K562 (cell line): ENCODE measurements around the gene SOX6. TPM values are rescaled to one million over a fixed set of nuclear protein-coding genes. Genes with fewer than 3 reads are reported as not detected.

Experiments
- ATAC-seq: fragments of 200-7000 bp; cut with Tn5 transposase; 3 replicates; pipeline ENCODE4 v1.9.1; 2020; ENCODE audit warnings: moderate library complexity
- BruUV-seq: library from RNA; stranded (reverse); fragments of 400-500 nt; replicated peaks from 2 replicates; lab custom pipeline; 2021; lab: Mats Ljungman, UMichigan
- CTCF ChIA-PET: fragments of 300-600 bp; formaldehyde crosslinking; extraction: SDS; loops from one replicate; lab custom pipeline; 2021; ENCODE audit warnings: low intra/inter-chr PET ratio; lab: Yijun Ruan, JAX
- POLR2A ChIA-PET: fragments of 300-600, 350-650 bp; sonication (Branson Sonifier 250); formaldehyde crosslinking; extraction: SDS; loops from one replicate; lab custom pipeline; 2021; ENCODE audit warnings: antibody characterized with exemption, inconsistent platforms; lab: Yijun Ruan, JAX
- DNase-seq, 4 experiments: peaks; one replicate each; pipeline versions ENCODE4 v3.0.0 to v3.0.0-alpha.2; 2011 to 2018; ENCODE audit warnings: low spot score in 3 of 4, mixed read lengths in 3 of 4; ENCODE audit errors: extremely low read depth in 1 of 4
- FAIRE-seq: peaks from 2 replicates; lab custom pipeline; 2011; peaks lifted over from hg19 to GRCh38; lab: Jason Lieb, UNC
- H2AFZ ChIP-seq: 2 replicates; pipeline ENCODE4 v1.6.0; 2011; ENCODE audit warnings: low read depth, low read length, control low read depth, inconsistent platforms
- H3K27ac ChIP-seq: fragments of 200-600 bp; 3 replicates; pipeline ENCODE4 v1.8.0; 2011; ENCODE audit warnings: low read depth, mild to moderate bottlenecking, control low read depth, inconsistent platforms, low read length, moderate library complexity, mixed read lengths; ENCODE audit errors: extremely low read depth
- H3K27me3 ChIP-seq, 2 experiments: fragments of 300-600 bp in 1 of 2; 2 replicates in 1 of 2; 3 replicates in 1 of 2; pipeline versions ENCODE4 v1.6.0 to v1.8.0; 2011; ENCODE audit warnings: inconsistent platforms in 2 of 2, low read length in 2 of 2, mild to moderate bottlenecking in 1 of 2, mixed read lengths in 1 of 2, moderate library complexity in 1 of 2; ENCODE audit not compliant: control insufficient read depth in 2 of 2, insufficient read depth in 2 of 2
- H3K36me3 ChIP-seq: fragments of 300-600 bp; 3 replicates; pipeline ENCODE4 v1.8.0; 2011; ENCODE audit warnings: mild to moderate bottlenecking, low read length, inconsistent platforms; ENCODE audit not compliant: control insufficient read depth, insufficient read depth
- H3K4me1 ChIP-seq, 2 experiments: fragments of 200-600 bp in 1 of 2; replicated peaks in 1 of 2; 2 replicates in 1 of 2; 3 replicates in 1 of 2; pipeline versions ENCODE4 v1.5.1 to v1.8.0; 2011; ENCODE audit warnings: inconsistent platforms in 2 of 2, low read length in 2 of 2, mild to moderate bottlenecking in 1 of 2, mixed read lengths in 1 of 2, moderate library complexity in 1 of 2; ENCODE audit not compliant: control insufficient read depth in 2 of 2, insufficient read depth in 2 of 2
- H3K4me2 ChIP-seq: 2 replicates; pipeline ENCODE4 v1.6.1; 2011; ENCODE audit warnings: low read length, control low read depth, inconsistent platforms, mixed read lengths; ENCODE audit not compliant: insufficient read depth
- H3K4me3 ChIP-seq: fragments of 200-600 bp; sonication (generic), shearing (Covaris generic); 2 replicates; pipeline ENCODE4 v1.5.1; 2016; ENCODE audit warnings: control low read depth, inconsistent platforms
- H3K79me2 ChIP-seq: fragments of 200-600 bp; 3 replicates; pipeline ENCODE4 v1.8.0; 2011; ENCODE audit warnings: low read length, inconsistent platforms; ENCODE audit not compliant: control insufficient read depth, insufficient read depth
- H3K9ac ChIP-seq, 2 experiments: 2 replicates each; pipeline versions ENCODE4 v1.6.0 to v1.6.1; 2011; ENCODE audit warnings: low read depth in 2 of 2, low read length in 2 of 2, control low read depth in 1 of 2, inconsistent platforms in 1 of 2, mild to moderate bottlenecking in 1 of 2, mixed read lengths in 1 of 2; ENCODE audit not compliant: insufficient read depth in 1 of 2
- H3K9me1 ChIP-seq: one replicate; pipeline ENCODE4 v1.6.0; 2011; ENCODE audit warnings: inconsistent platforms, mild to moderate bottlenecking, low read length, moderate library complexity; ENCODE audit not compliant: control insufficient read depth, insufficient read depth
- H3K9me3 ChIP-seq: replicated peaks from 2 replicates; pipeline ENCODE4 v1.5.1; 2011; ENCODE audit warnings: low read depth, low read length, inconsistent platforms; ENCODE audit not compliant: control insufficient read depth, insufficient read depth
- H4K20me1 ChIP-seq: replicated peaks from 2 replicates; pipeline ENCODE4 v1.6.1; 2011; ENCODE audit warnings: low read length, inconsistent platforms, mixed read lengths; ENCODE audit not compliant: control insufficient read depth, insufficient read depth
- MBD2 ChIP-seq: sonication (generic); IDR thresholded peaks from 2 replicates; pipeline ENCODE4 v1.6.1; 2016; ENCODE audit warnings: low read depth, borderline replicate concordance
- MTA1 ChIP-seq: fragments of 450-650 bp; IDR thresholded peaks from 2 replicates; pipeline ENCODE4 v1.6.1; 2017; ENCODE audit warnings: borderline replicate concordance
- ZNF318 ChIP-seq, 2 experiments: fragments of 450-650 bp; IDR thresholded peaks; 2 replicates each; pipeline ENCODE4 v1.6.1; 2016; ENCODE audit warnings: mild to moderate bottlenecking in 2 of 2, borderline replicate concordance in 1 of 2, low read depth in 1 of 2, moderate library complexity in 1 of 2
- ZNF717 ChIP-seq: fragments of 250-450 bp; sonication (Bioruptor Pico); IDR thresholded peaks from 2 replicates; pipeline ENCODE4 v1.5.0; 2021
- WGBS: fragments of 100-300 bp; shearing (Covaris generic); methylation state at CpG from one replicate; pipeline ENCODE4 v1.1.6; 2016; ENCODE audit warnings: low coverage, mixed read lengths; ENCODE audit not compliant: insufficient coverage; ENCODE audit errors: missing lambda C conversion rate; 5-methylcytosine and 5-hydroxymethylcytosine counted together
- in situ Hi-C: fragments of 300-500 bp; cut with MboI; formaldehyde crosslinking; loops from 4 replicates; pipeline ENCODE4 v1.15.0; 2018; ENCODE audit warnings: inconsistent platforms, mixed read lengths
- intact Hi-C: fragments of 100-400 bp; cut with micrococcal nuclease; formaldehyde crosslinking; loops from 2 replicates; pipeline ENCODE4 v1.14.2; 2022
- polyA plus RNA-seq, 8 experiments: library from polyadenylated mRNA; depleted of rRNA in 4 of 8; stranded (reverse) in 5 of 8; unstranded in 3 of 8; fragments of >200 nt; fragmentation: Nextera tagmentation in 2 of 8; fragmentation: Illumina TruSeq in 1 of 8; extraction: Ambion mirVana in 2 of 8; extraction: Trizol in 1 of 8; gene quantifications; 2 replicates each; pipeline versions ENCODE4 v1.2.1 to v1.2.3, GENCODE V29; 2011 to 2014; ENCODE audit warnings: inconsistent platforms in 1 of 8, missing spikeins in 1 of 8
- total RNA-seq, 7 experiments: library from RNA; depleted of rRNA in 6 of 7; stranded (reverse); fragments of >200 nt in 6 of 7; fragmentation: Illumina TruSeq in 2 of 7; extraction: Trizol in 2 of 7; gene quantifications; 2 replicates each; pipeline versions ENCODE4 v1.2.1 to v1.2.3, GENCODE V29; 2011 to 2021; ENCODE audit warnings: low replicate concordance in 1 of 7
- TF ChIP-seq, protein P1 (sequence below): sonication (generic); formaldehyde crosslinking; IDR thresholded peaks from 2 replicates; pipeline ENCODE4 v1.8.1; 2023; ENCODE audit warnings: mild to moderate bottlenecking, missing genetic modification reagents

SOX6 gene
- total and polyA plus RNA-seq, 9 of the 15 experiments (the other 6 are each of a cell fraction or from before 2014, with no cell fraction given): 0.89 to 8.7 (median 5.7) TPM

DNA sequence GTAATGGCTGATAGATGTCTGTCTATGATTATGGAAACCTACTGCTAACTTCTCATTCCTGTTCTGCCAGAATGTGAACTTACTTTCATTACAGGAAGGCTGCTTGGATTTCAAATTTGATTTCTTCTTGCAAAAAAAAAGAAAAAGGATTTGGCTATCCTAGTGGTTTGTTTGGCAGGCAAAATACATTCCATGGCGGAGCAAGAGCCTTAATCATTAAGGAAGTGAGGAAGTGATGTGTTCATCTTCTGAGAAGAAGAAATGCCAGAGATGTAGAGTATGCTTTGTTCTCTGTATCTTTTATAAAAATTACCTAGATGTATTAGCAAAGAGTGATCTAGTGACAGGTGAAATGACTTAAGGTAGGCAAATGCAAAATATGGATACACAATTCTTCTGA is 356.3 kb downstream of the SOX6 start:
- CTCF ChIA-PET: no interaction called here
- Histone ChIP-seq H4K20me1 (no peaks in the 10 kb centered on the region), H3K36me3 (no peaks in the 10 kb centered on the region), H3K4me1 (peaks cover 0 to 3% of the 10 kb centered on the region in 2 experiments; a peak in 2 of 5 replicates), H3K9me3 (no peaks in the 10 kb centered on the region), H3K27me3 (no peaks in the 10 kb centered on the region), H3K9me1 (no peaks in the 10 kb centered on the region), H3K4me3 (no peak overlapping the region), H3K27ac (no peak overlapping the region), H3K79me2 (no peaks in the 10 kb centered on the region), H3K4me2 (no peak overlapping the region), H2AFZ (no peak overlapping the region), H3K9ac (no peak overlapping the region)
- DNase-seq (no peak), FAIRE-seq (no peak), ATAC-seq (no peak)
- intact Hi-C loops: no loop called here
- BruUV-seq: no TSS peak
- TF ChIP-seq ZNF717 (no peak), MTA1 (no peak)
- TF ChIP-seq, protein P1, sequence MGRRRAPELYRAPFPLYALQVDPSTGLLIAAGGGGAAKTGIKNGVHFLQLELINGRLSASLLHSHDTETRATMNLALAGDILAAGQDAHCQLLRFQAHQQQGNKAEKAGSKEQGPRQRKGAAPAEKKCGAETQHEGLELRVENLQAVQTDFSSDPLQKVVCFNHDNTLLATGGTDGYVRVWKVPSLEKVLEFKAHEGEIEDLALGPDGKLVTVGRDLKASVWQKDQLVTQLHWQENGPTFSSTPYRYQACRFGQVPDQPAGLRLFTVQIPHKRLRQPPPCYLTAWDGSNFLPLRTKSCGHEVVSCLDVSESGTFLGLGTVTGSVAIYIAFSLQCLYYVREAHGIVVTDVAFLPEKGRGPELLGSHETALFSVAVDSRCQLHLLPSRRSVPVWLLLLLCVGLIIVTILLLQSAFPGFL: no peak
- POLR2A ChIA-PET: no interaction called here
- in situ Hi-C loops: no loop called here
- 92% methylated on average over 1 of the region's 1 CpG for WGBS

- no peak overlapping the region for H3K27ac ChIP-seq
- no peaks in the 10 kb centered on the region for H4K20me1 ChIP-seq
- H3K27me3 ChIP-seq: no peaks in the 10 kb centered on the region
- ATAC-seq (no peak), FAIRE-seq (no peak), DNase-seq (no peak)
- WGBS: 76% methylated on average over 4 of the region's 4 CpGs
- in situ Hi-C loops: no loop called here
- CTCF ChIA-PET: no interaction called here
- intact Hi-C loops: no loop called here
- no TSS peak for BruUV-seq
- no peaks in the 10 kb centered on the region for H3K36me3 ChIP-seq
- no peak overlapping the region for H3K4me2 ChIP-seq
- H3K79me2 ChIP-seq: no peaks in the 10 kb centered on the region
- no peak overlapping the region for H3K9ac ChIP-seq
- no peak overlapping the region for H3K4me3 ChIP-seq
- H3K9me1 ChIP-seq: no peaks in the 10 kb centered on the region
- H3K9me3 ChIP-seq: no peaks in the 10 kb centered on the region
- no peaks in the 10 kb centered on the region for H3K4me1 ChIP-seq
- no peak overlapping the region for H2AFZ ChIP-seq
- POLR2A ChIA-PET: interaction anchor here (1.0 kb wide), 1 partner anchor 11 kb away, joined by 4 read pairs; no protein-coding TSS in a partner anchor
- TF ChIP-seq MBD2 (no peak), ZNF318 (IDR thresholded peaks at IDR 0.05; ENCODE audit: borderline replicate concordance in 1 of 2, low read depth in 1 of 2) (no peak)
These were observed 363.0 kb downstream of the SOX6 start for GRCh38 chr11:15993345-15993744.
